HG02610 (cell line): Measurements from ENCODE around the gene ATG2B.

Experiments used
- ATAC-seq: cut with Tn5 transposase; IDR thresholded peaks from one replicate; pipeline ENCODE4 v1.9.1; 2021; ENCODE audit warnings: mild to moderate bottlenecking, moderate library complexity; ENCODE audit not compliant: unreplicated experiment

The ATG2B gene

GRCh38 chr14:96231526-96232130 lies 131.5 kb downstream of the ATG2B start:
- no peak for ATAC-seq

GRCh38 chr14:96231056-96231455 lies 132.1 kb downstream of the ATG2B start:
- no peak for ATAC-seq

DNA sequence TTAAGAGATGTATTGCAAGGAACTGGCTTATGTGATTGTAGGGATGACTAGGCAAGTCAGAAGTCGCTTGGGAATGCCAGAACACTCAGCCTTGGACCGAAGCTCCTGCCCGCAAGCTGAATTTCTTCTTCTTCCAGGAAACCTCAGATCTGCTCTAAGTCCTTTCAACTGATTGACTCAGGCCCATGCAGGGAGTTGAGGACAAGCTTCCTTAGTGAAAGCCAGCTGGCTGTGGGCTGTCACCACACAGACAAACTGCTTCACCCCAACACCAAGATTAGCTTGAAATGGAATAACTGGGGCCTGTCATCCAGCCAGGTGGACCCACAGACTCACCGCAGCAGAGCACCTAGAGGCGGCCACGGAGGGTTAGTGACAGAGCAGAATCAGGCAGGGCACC lies 133.8 kb downstream of the ATG2B start:
- ATAC-seq: no peak
